Measurements from ENCODE around the gene TESK1. TPM values are rescaled to one million over a fixed set of nuclear protein-coding genes. Genes with fewer than 3 reads are reported as not detected.

The TESK1 gene
- total RNA-seq, 1 donor from 2014 or later: 5.2 TPM

GRCh38 chr9:35659340-35659739 is 54.3 kb downstream of the TESK1 start:
- Mint-ChIP-seq H3K4me3 (peak overlapping the region; percentile 91), H3K4me1 (peaks cover 60% of the 10 kb centered on the region), H3K9me3 (peaks cover 3% of the 10 kb centered on the region), H3K36me3 (peaks cover 29% of the 10 kb centered on the region), H3K27me3 (ENCODE audit: insufficient read depth, low read depth) (peaks cover 17% of the 10 kb centered on the region), H3K27ac (no peak overlapping the region)
- H2AFZ ChIP-seq (replicated peaks): no peak overlapping the region
- H4K20me1 ChIP-seq (ENCODE audit: low read depth): peaks cover 10% of the 10 kb centered on the region
- DNase-seq (ENCODE audit: low spot score): no peak
- no peak overlapping the region for H3K9ac ChIP-seq
- peaks cover 15% of the 10 kb centered on the region for H3K27me3 ChIP-seq
- TF ChIP-seq EZH2 (IDR thresholded peaks at IDR 0.05) (no peak), EZH2phosphoT487 (IDR thresholded peaks at IDR 0.05) (no peak), CTCF (IDR thresholded peaks at IDR 0.05) (no peak)
- peak overlapping the region; percentile 82 for H3K4me2 ChIP-seq
- peak overlapping the region; percentile 75 for H3K4me3 ChIP-seq
- peaks cover 23% of the 10 kb centered on the region for H3K79me2 ChIP-seq (ENCODE audit: low read depth)
- H3K27ac ChIP-seq: no peak overlapping the region
- no peaks in the 10 kb centered on the region for H3K9me3 ChIP-seq (ENCODE audit: low read depth)
- peaks cover 53% of the 10 kb centered on the region for H3F3A ChIP-seq (ENCODE audit: low read depth)
- peaks cover 12% of the 10 kb centered on the region for H3K4me1 ChIP-seq
- no peaks in the 10 kb centered on the region for H3K36me3 ChIP-seq

Small RNA genes lying within 50 kb of the gene (microRNA-seq; reads per million reads assigned to microRNA genes)
- gene MIR4667: 1.3 reads per million

Small RNA genes lying within 50 kb of the gene (small RNA-seq; reads per million reads assigned to genes)
- not detected for gene MIR4667
- gene RMRP: not detected
- gene RPS29P17: not detected

Other genes starting within 250 kb of the TESK1 start
- 3.5 and 9.9 TPM in 2 replicates for gene RUSC2, start 115.2 kb upstream of the TESK1 start, total RNA-seq (ENCODE audit: low replicate concordance)
- gene CD72, start 13.2 kb downstream of the TESK1 start, total RNA-seq (ENCODE audit: low replicate concordance): 0.56 and 1.4 TPM in 2 replicates
- gene SIT1, start 45.7 kb downstream of the TESK1 start, total RNA-seq (ENCODE audit: low replicate concordance): 0.56 and 0.86 TPM in 2 replicates
- 1,307 and 2,709 TPM in 2 replicates for gene RMRP, start 52.8 kb downstream of the TESK1 start, total RNA-seq (ENCODE audit: low replicate concordance)
- gene CCDC107, start 53.0 kb downstream of the TESK1 start, total RNA-seq (ENCODE audit: low replicate concordance): 3.8 and 10.6 TPM in 2 replicates
- 13.2 and 31.9 TPM in 2 replicates for gene ARHGEF39, start 59.9 kb downstream of the TESK1 start, total RNA-seq (ENCODE audit: low replicate concordance)
- gene CA9, start 68.7 kb downstream of the TESK1 start, total RNA-seq (ENCODE audit: low replicate concordance): 0.09 and 0.25 TPM in 2 replicates
- 174 and 241 TPM in 2 replicates for gene TPM2, start 84.7 kb downstream of the TESK1 start, total RNA-seq (ENCODE audit: low replicate concordance)
- 36.7 and 71.5 TPM in 2 replicates for gene TLN1, start 126.9 kb downstream of the TESK1 start, total RNA-seq (ENCODE audit: low replicate concordance)
- gene CREB3, start 127.4 kb downstream of the TESK1 start, total RNA-seq (ENCODE audit: low replicate concordance): 27.9 and 30.3 TPM in 2 replicates
- 44.8 and 74.5 TPM in 2 replicates for gene GBA2, start 144.0 kb downstream of the TESK1 start, total RNA-seq (ENCODE audit: low replicate concordance)
- 11.2 and 20.1 TPM in 2 replicates for gene RGP1, start 144.0 kb downstream of the TESK1 start, total RNA-seq (ENCODE audit: low replicate concordance)
- gene MSMP, start 149.0 kb downstream of the TESK1 start, total RNA-seq (ENCODE audit: low replicate concordance): not detected in 2 replicates
- gene NPR2, start 186.3 kb downstream of the TESK1 start, total RNA-seq (ENCODE audit: low replicate concordance): 5.6 and 8.6 TPM in 2 replicates
- gene SPAG8, start 207.0 kb downstream of the TESK1 start, total RNA-seq (ENCODE audit: low replicate concordance): 1.3 and 1.6 TPM in 2 replicates
- gene HINT2, start 209.8 kb downstream of the TESK1 start, total RNA-seq (ENCODE audit: low replicate concordance): 21.8 and 35.9 TPM in 2 replicates
- gene FAM221B, start 223.5 kb downstream of the TESK1 start, total RNA-seq (ENCODE audit: low replicate concordance): not detected in 2 replicates
- 4.8 and 11.2 TPM in 2 replicates for gene TMEM8B, start 224.0 kb downstream of the TESK1 start, total RNA-seq (ENCODE audit: low replicate concordance)

Measured in neural progenitor cell (in vitro differentiated cells).